AG09319 (cell line): ENCODE measurements around the gene BAK1.
"Not testable (repeated sequence)": the region's sequence is repeated elsewhere in the genome, so short reads cannot be mapped to it uniquely, and the experiment has no call there.

Source experiments
- DNase-seq: peaks from one replicate; pipeline ENCODE4 v3.0.0-alpha.2; 2010; ENCODE audit warnings: low read depth; ENCODE audit errors: extremely low read depth
- CTCF ChIP-seq: IDR thresholded peaks from 2 replicates; pipeline ENCODE4 v1.5.1; 2011; ENCODE audit warnings: low read depth, mild to moderate bottlenecking, inconsistent platforms, low read length, moderate library complexity

The BAK1 gene

GRCh38 chr6:33566182-33567084 lies 13.6 kb downstream of the BAK1 start:
- TF ChIP-seq CTCF: no peak
- no peak for DNase-seq

- TF ChIP-seq CTCF: no peak
- no peak for DNase-seq
Observed at GRCh38 chr6:33558801-33559200, 21.3 kb downstream of the BAK1 start.

GRCh38 chr6:33557376-33557775 lies 22.7 kb downstream of the BAK1 start:
- DNase-seq: no peak
- no peak for TF ChIP-seq CTCF

- DNase-seq: not testable (repeated sequence)
Observed at GRCh38 chr6:33552883-33553282, 27.2 kb downstream of the BAK1 start.

GRCh38 chr6:33552252-33552651 lies 27.8 kb downstream of the BAK1 start:
- no peak for TF ChIP-seq CTCF

GRCh38 chr6:33551538-33551937 lies 28.5 kb downstream of the BAK1 start:
- no peak for DNase-seq
- TF ChIP-seq CTCF: no peak

More at GRCh38 chr6:33552252-33552651, 27.8 kb downstream of the BAK1 start:
- DNase-seq: no peak

- DNase-seq: no peak
- TF ChIP-seq CTCF: no peak
Observed at GRCh38 chr6:33549896-33550295, 30.2 kb downstream of the BAK1 start.

GRCh38 chr6:33549196-33549595 lies 30.9 kb downstream of the BAK1 start:
- DNase-seq: no peak
- no peak for TF ChIP-seq CTCF
